ELR (cell line): Measurements from ENCODE around the gene CYB561D2.

Experiments used
- DNase-seq: peaks from one replicate; pipeline ENCODE4 v3.0.0-alpha.2; 2015; ENCODE audit warnings: low read depth

CYB561D2 gene

GRCh38 chr3:50392101-50392715, 41.5 kb downstream of the CYB561D2 start:
- no peak for DNase-seq

GRCh38 chr3:50393061-50393460, 42.4 kb downstream of the CYB561D2 start:
- no peak for DNase-seq

GRCh38 chr3:50395070-50395860, 44.6 kb downstream of the CYB561D2 start:
- no peak for DNase-seq

- DNase-seq: no peak
These were observed 45.8 kb downstream of the CYB561D2 start for GRCh38 chr3:50396502-50396901.

- no peak for DNase-seq
These were observed 51.4 kb downstream of the CYB561D2 start for GRCh38 chr3:50401978-50402595.
